ENCODE results near the gene SLC39A5.

SLC39A5 gene

DNA sequence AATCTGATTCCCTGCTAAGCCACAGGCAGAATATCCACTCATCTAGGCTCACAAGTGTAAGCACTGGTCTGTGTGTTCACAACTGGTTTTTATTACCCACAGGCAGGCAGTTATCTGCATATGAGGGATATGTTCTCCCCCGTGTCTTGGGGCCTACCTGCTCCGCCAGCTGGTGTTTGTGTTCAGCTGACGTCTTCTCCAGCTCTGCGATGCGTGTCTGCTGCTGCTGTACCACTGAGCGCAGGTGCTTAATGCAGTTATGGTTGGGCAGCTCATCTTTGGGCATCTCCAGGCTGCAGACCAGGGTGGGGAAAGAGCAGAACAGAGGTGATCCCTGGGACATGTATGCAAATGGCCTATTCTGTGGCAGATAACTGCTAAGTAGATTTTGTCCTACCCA lies 21.8 kb upstream of the SLC39A5 start:
- TF ChIP-seq, protein P1, sequence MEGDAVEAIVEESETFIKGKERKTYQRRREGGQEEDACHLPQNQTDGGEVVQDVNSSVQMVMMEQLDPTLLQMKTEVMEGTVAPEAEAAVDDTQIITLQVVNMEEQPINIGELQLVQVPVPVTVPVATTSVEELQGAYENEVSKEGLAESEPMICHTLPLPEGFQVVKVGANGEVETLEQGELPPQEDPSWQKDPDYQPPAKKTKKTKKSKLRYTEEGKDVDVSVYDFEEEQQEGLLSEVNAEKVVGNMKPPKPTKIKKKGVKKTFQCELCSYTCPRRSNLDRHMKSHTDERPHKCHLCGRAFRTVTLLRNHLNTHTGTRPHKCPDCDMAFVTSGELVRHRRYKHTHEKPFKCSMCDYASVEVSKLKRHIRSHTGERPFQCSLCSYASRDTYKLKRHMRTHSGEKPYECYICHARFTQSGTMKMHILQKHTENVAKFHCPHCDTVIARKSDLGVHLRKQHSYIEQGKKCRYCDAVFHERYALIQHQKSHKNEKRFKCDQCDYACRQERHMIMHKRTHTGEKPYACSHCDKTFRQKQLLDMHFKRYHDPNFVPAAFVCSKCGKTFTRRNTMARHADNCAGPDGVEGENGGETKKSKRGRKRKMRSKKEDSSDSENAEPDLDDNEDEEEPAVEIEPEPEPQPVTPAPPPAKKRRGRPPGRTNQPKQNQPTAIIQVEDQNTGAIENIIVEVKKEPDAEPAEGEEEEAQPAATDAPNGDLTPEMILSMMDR (IDR thresholded peaks at IDR 0.05; ENCODE audit: low read depth, low read length, missing control alignments): no peak
- DNase-seq (ENCODE audit: low read depth): no peak
- no peak overlapping the region for H3K4me3 ChIP-seq (ENCODE audit: low read depth, low read length)
- in situ Hi-C loops (cut with HindIII; ENCODE audit: low sequenced_read_pairs): no loop called here

DNA sequence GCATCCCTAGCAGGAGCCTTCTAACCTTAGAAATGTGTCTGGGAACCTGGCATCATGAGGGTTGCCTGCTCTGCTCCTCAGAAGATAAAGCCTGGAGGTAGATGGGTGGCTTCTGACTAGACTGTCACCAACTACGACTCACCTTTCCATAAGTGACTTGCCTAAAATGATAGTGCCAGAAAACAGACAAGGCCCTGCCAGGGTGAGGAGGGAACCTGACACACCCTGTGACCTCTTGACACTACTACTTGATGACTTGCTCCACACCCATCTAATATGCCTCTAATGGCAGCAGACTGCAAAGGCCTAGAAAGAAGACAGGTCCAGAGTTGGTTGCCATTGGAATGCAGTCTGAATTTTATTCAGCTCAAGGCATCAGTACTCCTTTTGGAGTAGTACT lies 17.5 kb upstream of the SLC39A5 start:
- no peak overlapping the region for H3K4me3 ChIP-seq (ENCODE audit: low read depth, low read length)
- TF ChIP-seq, protein P1 (IDR thresholded peaks at IDR 0.05; ENCODE audit: low read depth, low read length, missing control alignments): no peak
- DNase-seq (ENCODE audit: low read depth): no peak
- in situ Hi-C loops (cut with HindIII; ENCODE audit: low sequenced_read_pairs): no loop called here

DNA sequence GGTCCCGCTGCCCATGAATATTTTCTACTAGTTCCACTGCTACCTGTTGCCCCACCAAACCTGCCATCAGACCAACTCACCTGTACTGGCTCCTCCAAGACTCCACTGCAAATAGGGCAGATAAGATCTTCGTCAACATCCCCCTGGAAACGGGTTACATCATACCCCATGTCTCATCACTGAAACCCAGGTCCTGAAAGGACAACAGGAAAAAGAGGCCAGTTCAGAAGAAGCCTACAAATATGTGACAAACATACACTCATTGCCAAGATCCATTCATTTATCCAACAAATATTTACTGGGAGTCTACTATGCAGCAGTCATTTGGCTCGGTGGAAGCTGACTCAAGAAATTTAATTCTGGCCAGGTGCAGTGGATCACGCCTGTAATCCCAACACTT lies 16.0 kb upstream of the SLC39A5 start:
- in situ Hi-C loops (cut with HindIII; ENCODE audit: low sequenced_read_pairs): no loop called here
- no peak overlapping the region for H3K4me3 ChIP-seq (ENCODE audit: low read depth, low read length)
- TF ChIP-seq, protein P1 (IDR thresholded peaks at IDR 0.05; ENCODE audit: low read depth, low read length, missing control alignments): no peak
- DNase-seq (ENCODE audit: low read depth): no peak

DNA sequence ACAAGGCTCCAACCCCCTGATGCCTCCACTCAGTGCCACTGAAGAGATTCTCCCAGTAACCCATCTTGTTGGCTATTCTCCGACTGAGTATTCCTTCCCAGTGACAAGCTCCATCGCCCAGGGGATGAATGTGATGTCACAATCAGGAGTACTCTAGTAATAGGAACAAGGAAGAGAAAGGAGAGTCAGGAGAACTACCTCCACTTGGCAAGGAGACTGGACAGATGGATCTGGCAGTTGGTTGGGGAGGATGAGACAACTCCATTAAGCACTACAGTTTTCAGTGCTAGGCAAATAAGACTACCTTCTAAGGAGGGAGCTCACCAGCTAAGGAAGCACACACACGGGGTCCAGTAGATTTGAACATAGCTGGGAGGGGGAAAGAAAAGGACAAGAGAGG lies 13.4 kb upstream of the SLC39A5 start:
- in situ Hi-C loops (cut with HindIII; ENCODE audit: low sequenced_read_pairs): no loop called here
- TF ChIP-seq, protein P1 (IDR thresholded peaks at IDR 0.05; ENCODE audit: low read depth, low read length, missing control alignments): no peak
- no peak overlapping the region for H3K4me3 ChIP-seq (ENCODE audit: low read depth, low read length)
- DNase-seq (ENCODE audit: low read depth): no peak

DNA sequence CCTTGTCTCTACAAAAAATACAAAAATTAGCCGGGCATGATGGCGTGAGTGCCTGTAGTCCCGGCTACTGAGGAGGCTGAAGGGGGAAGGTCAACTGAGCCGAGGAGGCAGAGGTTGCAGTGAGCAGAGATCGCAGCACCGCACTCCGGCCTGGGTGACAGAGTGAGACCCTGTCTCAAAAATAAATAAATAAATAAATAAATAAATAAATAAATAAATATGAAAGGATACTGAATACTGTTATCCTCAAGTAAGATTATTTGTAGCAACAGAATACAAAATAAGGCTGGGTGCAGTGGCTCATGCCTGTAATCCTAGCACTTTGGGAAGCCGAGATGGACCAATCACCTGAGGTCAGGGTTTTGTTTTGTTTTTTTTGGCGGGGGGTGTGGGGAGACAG lies 10.0 kb upstream of the SLC39A5 start:
- no peak overlapping the region for H3K4me3 ChIP-seq (ENCODE audit: low read depth, low read length)
- in situ Hi-C loops (cut with HindIII; ENCODE audit: low sequenced_read_pairs): loop anchor here (5.0 kb wide), 1 partner anchor 93 kb away; the partner anchor contains the start of gene ESYT1
- DNase-seq (ENCODE audit: low read depth): no peak

DNA sequence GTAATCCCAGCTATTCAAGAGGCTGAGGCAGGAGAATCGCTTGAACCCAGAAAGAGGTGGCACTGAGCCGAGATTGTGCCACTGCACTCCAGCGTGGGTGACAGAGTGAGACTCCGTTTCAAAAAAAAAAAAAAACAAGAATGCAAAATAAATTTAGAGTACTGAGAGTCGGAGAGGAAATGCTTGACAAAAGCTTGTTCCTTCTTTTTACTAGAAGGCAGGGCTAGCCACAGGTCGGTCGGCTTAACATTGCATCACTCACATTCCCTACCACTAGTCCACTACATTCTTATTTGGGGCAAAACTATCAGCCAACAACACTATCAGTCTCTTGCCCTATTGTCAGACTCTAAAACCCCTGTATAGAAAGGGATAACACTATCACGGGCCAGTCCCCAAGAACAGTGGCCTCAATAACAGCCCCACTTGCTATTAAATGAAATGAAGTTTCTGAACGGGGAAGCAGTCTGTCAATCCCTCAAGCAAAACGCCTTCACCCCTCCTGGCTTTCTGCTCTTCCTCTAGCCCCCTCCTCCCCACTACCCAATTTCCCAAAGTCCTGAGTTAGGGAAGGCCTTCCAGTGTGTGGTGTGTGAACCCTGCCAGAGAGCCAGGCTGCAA lies 9.1 kb upstream of the SLC39A5 start:
- no peak for DNase-seq (ENCODE audit: low read depth)
- in situ Hi-C loops (cut with HindIII; ENCODE audit: low sequenced_read_pairs): loop anchor here (5.0 kb wide), 1 partner anchor 93 kb away; the partner anchor contains the start of gene ESYT1
- H3K4me3 ChIP-seq (ENCODE audit: low read depth, low read length): peak overlapping the region; percentile 64
- TF ChIP-seq, protein P1 (IDR thresholded peaks at IDR 0.05; ENCODE audit: low read depth, low read length, missing control alignments): no peak

More for the DNA sequence above, 10.0 kb upstream of the SLC39A5 start:
- TF ChIP-seq, protein P1 (IDR thresholded peaks at IDR 0.05; ENCODE audit: low read depth, low read length, missing control alignments): no peak

Measured in astrocyte of the cerebellum (primary cell).